IPS DF 19.7 (cell line): ENCODE data around the gene PPP1R9B.

Experiments used
- DNase-seq: peaks from one replicate; pipeline ENCODE4 v3.0.0-alpha.2; 2013; ENCODE audit warnings: low read depth, low spot score

The PPP1R9B gene

GRCh38 chr17:50093807-50094206, 56.7 kb downstream of the PPP1R9B start:
- DNase-seq, result no peak

DNA sequence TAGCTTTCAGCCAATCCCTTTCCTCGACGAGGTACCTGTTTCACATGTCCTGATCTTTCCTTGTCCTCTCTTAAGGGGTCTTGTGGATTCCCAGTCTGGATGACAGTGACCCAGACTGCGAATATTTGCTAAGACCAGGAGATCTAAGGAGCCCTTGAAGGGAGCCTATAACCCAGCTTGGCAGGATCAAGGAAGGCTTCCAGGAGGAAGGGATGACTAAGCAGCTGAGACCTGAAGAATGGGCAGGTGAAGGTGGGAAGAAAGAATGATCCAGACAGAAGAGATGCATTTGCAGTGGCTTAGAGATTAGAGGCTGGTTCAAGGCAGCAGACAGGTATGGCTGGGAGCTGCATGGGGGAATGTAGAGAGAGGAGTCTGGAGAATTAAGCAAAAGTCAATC, 57.2 kb downstream of the PPP1R9B start:
- no peak for DNase-seq

- DNase-seq, result no peak
These were observed 58.6 kb downstream of the PPP1R9B start for GRCh38 chr17:50091918-50092285.

DNA sequence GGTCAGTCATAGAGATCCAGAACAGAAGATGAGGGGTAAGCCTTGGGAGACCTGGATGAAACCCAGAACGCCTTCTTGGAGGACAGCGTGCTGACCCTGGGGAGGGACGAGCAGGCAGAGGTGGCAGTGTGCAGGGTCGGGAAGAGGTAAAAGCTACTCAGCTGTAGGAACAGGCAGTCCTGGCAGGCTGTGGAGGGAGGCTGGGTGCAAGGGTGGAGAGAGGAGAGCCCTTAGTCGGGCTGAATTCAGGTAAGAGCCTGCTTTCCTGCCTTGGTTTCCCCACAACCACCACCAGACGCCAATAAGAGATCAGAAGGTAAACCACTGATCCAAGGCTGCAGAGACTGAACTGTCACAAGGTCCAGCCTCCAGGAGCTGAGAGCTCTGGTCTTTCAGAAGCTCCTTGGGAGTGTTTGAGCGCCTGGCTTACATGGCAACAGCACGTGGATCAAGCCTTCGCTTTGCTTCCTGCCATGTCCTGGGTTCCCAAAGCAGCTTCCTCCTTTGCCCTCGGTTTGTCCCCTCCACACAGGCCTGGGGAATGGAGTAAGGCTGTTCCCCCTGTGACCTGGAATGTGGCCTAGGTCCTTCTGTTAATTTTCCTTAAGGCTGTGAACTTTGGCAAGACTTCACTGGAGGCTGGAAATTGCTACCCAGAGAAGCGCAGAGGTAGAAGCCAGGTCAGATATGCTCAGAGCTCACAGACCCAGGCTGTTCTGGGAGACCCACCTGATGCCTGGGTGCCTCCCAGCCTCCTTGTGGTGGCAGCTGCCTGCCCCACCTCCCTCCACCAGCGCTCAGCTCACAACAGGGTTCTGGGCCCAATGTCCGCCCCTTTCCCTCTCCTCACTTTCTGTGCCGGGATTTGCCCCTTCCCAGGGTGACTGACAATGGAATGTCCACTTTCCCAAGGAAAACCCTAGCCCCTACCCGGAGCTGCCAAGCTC, 59.2 kb downstream of the PPP1R9B start:
- no peak for DNase-seq

DNA sequence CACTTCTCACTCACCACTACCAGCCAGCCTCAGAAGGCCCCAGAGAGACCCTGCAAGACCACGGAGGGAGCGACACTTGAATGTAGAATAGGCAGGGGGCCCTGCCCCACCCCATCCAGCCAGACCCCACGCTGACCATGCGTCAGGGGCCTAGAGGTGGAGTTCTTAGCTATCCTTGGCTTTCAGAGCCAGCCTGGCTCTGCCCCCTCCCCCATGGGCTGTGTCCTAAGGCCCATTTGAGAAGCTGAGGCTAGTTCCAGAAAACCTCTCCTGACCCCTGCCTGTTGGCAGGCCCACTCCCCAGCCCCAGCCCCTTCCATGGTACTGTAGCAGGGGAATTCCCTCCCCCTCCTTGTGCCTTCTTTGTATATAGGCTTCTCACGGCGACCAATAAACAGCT, 60.4 kb downstream of the PPP1R9B start:
- DNase-seq, result no peak

GRCh38 chr17:50088952-50089825, 61.3 kb downstream of the PPP1R9B start:
- no peak for DNase-seq

DNA sequence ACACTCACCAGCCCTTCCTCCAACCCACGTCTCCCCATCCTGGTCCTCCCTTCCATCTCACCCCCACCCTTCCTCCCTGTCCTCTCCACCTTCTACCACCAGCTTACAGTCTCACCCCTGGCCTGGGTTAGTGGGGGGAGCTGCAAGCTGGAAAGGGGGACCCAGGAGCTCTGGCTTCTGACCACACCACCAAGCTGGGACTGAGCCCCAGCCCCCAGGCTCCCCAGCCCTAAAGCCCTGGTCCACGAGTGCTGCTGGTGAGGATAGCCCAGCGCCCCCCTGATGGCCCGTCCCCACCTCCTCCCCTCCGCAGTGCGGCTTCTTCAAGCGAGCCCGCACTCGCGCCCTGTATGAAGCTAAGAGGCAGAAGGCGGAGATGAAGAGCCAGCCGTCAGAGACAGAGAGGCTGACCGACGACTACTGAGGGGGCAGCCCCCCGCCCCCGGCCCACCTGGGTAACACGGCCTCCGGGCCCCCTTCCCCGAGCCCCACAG, 62.5 kb downstream of the PPP1R9B start:
- DNase-seq, result no peak

DNA sequence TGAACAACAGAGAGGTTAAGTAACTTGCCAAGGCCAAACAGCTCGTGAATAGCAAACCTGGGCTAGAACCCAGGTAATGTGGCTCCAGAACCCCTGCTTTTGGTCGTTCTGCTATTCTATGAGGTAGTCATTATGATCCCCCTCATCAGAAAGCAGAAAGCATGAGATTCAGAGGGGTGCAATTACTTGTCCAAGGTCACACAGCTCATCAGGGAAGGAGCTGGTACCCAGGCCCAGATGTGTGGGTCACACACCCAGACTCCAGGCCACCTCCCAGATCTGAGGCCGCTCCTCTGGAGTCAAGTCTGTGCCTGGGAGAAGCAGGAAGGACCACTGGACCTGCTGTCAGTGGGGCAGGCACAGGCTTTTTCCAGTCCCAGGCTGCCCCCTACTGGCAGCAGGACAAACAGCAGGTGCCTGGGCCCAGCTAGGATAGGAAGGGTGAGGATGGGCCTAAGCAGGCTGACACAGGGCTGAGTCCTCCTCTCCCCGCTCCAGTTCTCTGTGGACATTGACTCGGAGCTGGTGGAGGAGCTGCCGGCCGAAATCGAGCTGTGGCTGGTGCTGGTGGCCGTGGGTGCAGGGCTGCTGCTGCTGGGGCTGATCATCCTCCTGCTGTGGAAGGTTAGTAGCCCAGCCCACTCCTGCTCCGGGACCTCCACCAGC, 63.1 kb downstream of the PPP1R9B start:
- DNase-seq, result peak; percentile 47
